H1 (cell line): ENCODE results near the gene VPS13C.

ENCODE experiments used
- BCL11A ChIP-seq, 2 experiments: IDR thresholded peaks; one replicate each; pipeline ENCODE4 v1.6.1; 2011; ENCODE audit warnings: low read depth in 2 of 2, low read length in 2 of 2, mild to moderate bottlenecking in 2 of 2
- CTCF ChIP-seq, 3 experiments: IDR thresholded peaks; 1 replicate in 2 of 3; 2 replicates in 1 of 3; pipeline versions ENCODE4 v1.5.1 to v1.6.1; 2011; ENCODE audit warnings: low read length in 3 of 3, mild to moderate bottlenecking in 3 of 3, inconsistent platforms in 2 of 3, low read depth in 1 of 3, moderate library complexity in 1 of 3; ENCODE audit not compliant: insufficient read depth in 1 of 3; ENCODE audit errors: control extremely low read depth in 1 of 3
- MAX ChIP-seq: IDR thresholded peaks from 2 replicates; pipeline ENCODE4 v1.6.1; 2012; ENCODE audit warnings: inconsistent platforms
- PHF8 ChIP-seq: fragments of 200-600 bp; sonication (generic); conservative IDR thresholded peaks from 2 replicates; pipeline ENCODE4 v1.7.1; 2012; ENCODE audit warnings: low read depth, mild to moderate bottlenecking, inconsistent platforms, low read length, moderate library complexity
- POLR2AphosphoS5 ChIP-seq: IDR thresholded peaks from 2 replicates; pipeline ENCODE4 v1.6.1; 2011; ENCODE audit warnings: low read depth, low read length
- SP1 ChIP-seq: IDR thresholded peaks from 2 replicates; pipeline ENCODE4 v1.6.1; 2011; ENCODE audit warnings: low read depth, low read length
- TAF1 ChIP-seq: IDR thresholded peaks from 2 replicates; pipeline ENCODE4 v1.6.1; 2011; ENCODE audit warnings: mild to moderate bottlenecking, low read depth, low read length

- TF ChIP-seq CTCF (IDR thresholded peaks at IDR 0.05; ENCODE audit: control extremely low read depth in 1 of 3, insufficient read depth in 1 of 3, low read depth in 1 of 3, low read length in 3 of 3), result no peak
- no peak for TF ChIP-seq BCL11A (IDR thresholded peaks at IDR 0.05; ENCODE audit: low read depth in 2 of 2, low read length in 2 of 2)
- TF ChIP-seq PHF8, result no peak
- TF ChIP-seq TAF1, result no peak
- no peak for TF ChIP-seq MAX
- TF ChIP-seq POLR2AphosphoS5, result no peak
- TF ChIP-seq SP1, result no peak
These were observed 237.7 kb downstream of the VPS13C start for GRCh38 chr15:61822511-61822910.
